ENCODE measurements around the gene OVAAL. TPM values are rescaled to one million over a fixed set of nuclear protein-coding genes. Genes with fewer than 3 reads are reported as not detected.

OVAAL gene
- total and polyA plus RNA-seq, 2 of the 4 experiments (the other 2 are of a cell fraction) = not detected

DNA sequence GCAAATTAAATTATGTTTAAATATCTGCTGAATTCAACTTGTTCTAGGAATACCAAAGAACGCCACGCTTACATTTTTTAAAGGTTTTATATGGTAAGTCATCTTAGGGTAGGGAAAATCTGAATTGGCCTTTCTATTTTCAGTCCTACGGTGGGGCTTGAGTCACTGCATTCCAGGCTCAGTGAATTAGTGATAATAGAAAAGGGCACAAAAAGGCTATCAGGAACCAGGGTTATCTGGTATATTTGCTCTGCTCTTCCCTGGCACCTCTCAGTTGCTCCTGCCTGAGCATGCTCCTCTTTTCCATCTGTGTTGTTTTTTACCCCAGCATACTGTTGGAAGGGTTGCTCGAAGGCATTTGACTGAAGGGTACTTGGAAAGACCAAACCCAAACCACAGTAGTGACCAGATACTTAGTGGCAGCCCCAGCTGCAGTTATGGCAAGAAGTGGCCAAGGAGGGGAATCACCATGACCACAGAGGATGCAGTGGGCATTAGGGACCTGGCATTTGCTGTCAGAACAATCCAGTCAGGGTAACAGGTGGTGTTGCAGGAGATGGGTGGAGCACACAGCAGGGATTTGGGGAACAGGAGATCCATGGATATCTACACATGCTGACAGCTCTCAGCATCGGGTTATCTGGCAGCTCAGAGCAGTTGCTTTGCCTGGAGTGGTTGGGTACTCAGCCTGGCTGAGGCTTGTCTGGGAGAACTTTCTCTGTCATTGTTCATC lies 2.3 kb downstream of the OVAAL start:
- ChIA-PET POLR2A (ENCODE audit: unreplicated experiment) (interaction anchor here (0.6 kb wide), 1 partner anchor 349 kb away, joined by 3 read pairs; no protein-coding TSS in a partner anchor), CTCF (no interaction called here)
- Histone ChIP-seq H4K20me1 (ENCODE audit: insufficient read depth, low read length) (no peaks in the 10 kb centered on the region), H4K91ac (ENCODE audit: insufficient read depth, low read depth, low read length) (peak overlapping the region; percentile 89), H3K4me3 (ENCODE audit: insufficient read depth, low read depth, low read length) (no peak overlapping the region), H3K9me3 (ENCODE audit: control insufficient read depth, insufficient read depth, low read length) (no peaks in the 10 kb centered on the region), H3K36me3 (ENCODE audit: control insufficient read depth, insufficient read depth, low read length) (no peaks in the 10 kb centered on the region), H2BK120ac (ENCODE audit: low read depth, low read length) (peak overlapping the region; percentile 98), H2BK20ac (ENCODE audit: low read depth, low read length) (peak overlapping the region; percentile 93), H2AFZ (replicated peaks; ENCODE audit: low read length, poor library complexity) (peak overlapping the region; percentile 77), H3K9ac (ENCODE audit: low read depth, low read length) (no peak overlapping the region), H2AK9ac (replicated peaks; ENCODE audit: low read depth, low read length, poor library complexity) (peak overlapping the region; percentile 93), H4K8ac (ENCODE audit: low read depth in 2 of 2, low read length in 2 of 2) (peak overlapping the region; percentile 57 to 81; a peak in 3 of 4 replicates), H3K4me2 (ENCODE audit: low read depth, low read length) (peak overlapping the region; percentile 11; the same call in 1 of the 2 replicates), H3K27ac (ENCODE audit: insufficient read depth, low read length) (peak overlapping the region; percentile 12; the same call in 1 of the 2 replicates), H3K79me1 (ENCODE audit: low read depth in 1 of 2, low read length in 2 of 2) (peaks cover 0 to 13% of the 10 kb centered on the region in 2 experiments; a peak in 1 of 4 replicates), H4K5ac (ENCODE audit: low read depth, low read length) (peak overlapping the region; percentile 26), H3K27me3 (ENCODE audit: control insufficient read depth, insufficient read depth, low read length) (no peaks in the 10 kb centered on the region), H3K23ac (ENCODE audit: low read depth, low read length) (peak overlapping the region; percentile 40), H2BK15ac (ENCODE audit: low read depth, low read length) (peak overlapping the region; percentile 80; the same call in 2 of the 3 replicates), H3K18ac (ENCODE audit: low read depth, low read length) (peak overlapping the region; percentile 81), H3K4ac (ENCODE audit: low read depth, low read length) (peak overlapping the region; percentile 90), H3K56ac (ENCODE audit: extremely low read depth, insufficient read depth, low read length) (peak overlapping the region; percentile 50; the same call in 1 of the 2 replicates), H2BK5ac (ENCODE audit: low read depth, low read length, poor library complexity, severe bottlenecking) (peak overlapping the region; percentile 83), H3K14ac (replicated peaks; ENCODE audit: low read depth, low read length) (peak overlapping the region; percentile 89), H3K9me1 (ENCODE audit: insufficient read depth, low read length) (peaks cover 22% of the 10 kb centered on the region), H3K4me1 (ENCODE audit: control insufficient read depth, insufficient read depth, low read length) (peaks cover 21% of the 10 kb centered on the region), H2AK5ac (ENCODE audit: low read depth, low read length) (peak overlapping the region; percentile 97)
- in situ Hi-C loops (cut with MboI; ENCODE audit: low sequenced_read_pairs) (no loop called here), dilution Hi-C loops (cut with HindIII; ENCODE audit: low sequenced_read_pairs, unreplicated experiment) (no loop called here), intact Hi-C loops (cut with micrococcal nuclease) (no loop called here)
- DNase-seq (peak; percentile 72), ATAC-seq (ENCODE audit: low read depth) (peak; percentile 70)
- no TSS peak for BruUV-seq (replicated peaks)
- WGBS, 2 experiments (ENCODE audit: extremely low coverage in 2 of 2, insufficient read length in 1 of 2) = no CpG with 5 or more reads among the region's 5 CpGs
- TF ChIP-seq RCOR1 (IDR thresholded peaks at IDR 0.05; ENCODE audit: insufficient replicate concordance, low read length) (no peak), CHD1 (IDR thresholded peaks at IDR 0.05; ENCODE audit: low read depth, low read length) (no peak), FOS (IDR thresholded peaks at IDR 0.05; ENCODE audit: low read depth, low read length) (0 out of 2 replicates have a peak, but pooled peaks have one; percentile 9)

Measured in IMR-90 (cell line).